Astrocyte (in vitro differentiated cells and primary cell): ENCODE data around the gene RSF1.

Experiments used
- CTCF ChIP-seq: IDR thresholded peaks from 2 replicates; pipeline ENCODE4 v1.5.1; 2011; ENCODE audit warnings: low read depth, mild to moderate bottlenecking, inconsistent platforms, low read length, moderate library complexity; ENCODE audit not compliant: insufficient read depth
- EZH2 ChIP-seq: IDR thresholded peaks from 2 replicates; pipeline ENCODE4 v1.6.1; 2012; ENCODE audit warnings: mild to moderate bottlenecking, low read length, inconsistent platforms; ENCODE audit not compliant: insufficient read depth

GRCh38 chr11:77762426-77762825 lies 58.1 kb downstream of the RSF1 start:
- TF ChIP-seq CTCF (no peak), EZH2 (no peak)
